GM18502 (cell line): Measurements from ENCODE around the gene LCMT1.
A peak's percentile ranks its signal among the peaks of the same experiment; 100 is the strongest.
"Not testable (repeated sequence)": the region's sequence is repeated elsewhere in the genome, so short reads cannot be mapped to it uniquely, and the experiment has no call there.

ENCODE experiments used
- ATAC-seq: cut with Tn5 transposase; IDR thresholded peaks from one replicate; pipeline ENCODE4 v1.9.1; 2021; ENCODE audit warnings: mild to moderate bottlenecking; ENCODE audit not compliant: unreplicated experiment, poor library complexity

The LCMT1 gene

DNA sequence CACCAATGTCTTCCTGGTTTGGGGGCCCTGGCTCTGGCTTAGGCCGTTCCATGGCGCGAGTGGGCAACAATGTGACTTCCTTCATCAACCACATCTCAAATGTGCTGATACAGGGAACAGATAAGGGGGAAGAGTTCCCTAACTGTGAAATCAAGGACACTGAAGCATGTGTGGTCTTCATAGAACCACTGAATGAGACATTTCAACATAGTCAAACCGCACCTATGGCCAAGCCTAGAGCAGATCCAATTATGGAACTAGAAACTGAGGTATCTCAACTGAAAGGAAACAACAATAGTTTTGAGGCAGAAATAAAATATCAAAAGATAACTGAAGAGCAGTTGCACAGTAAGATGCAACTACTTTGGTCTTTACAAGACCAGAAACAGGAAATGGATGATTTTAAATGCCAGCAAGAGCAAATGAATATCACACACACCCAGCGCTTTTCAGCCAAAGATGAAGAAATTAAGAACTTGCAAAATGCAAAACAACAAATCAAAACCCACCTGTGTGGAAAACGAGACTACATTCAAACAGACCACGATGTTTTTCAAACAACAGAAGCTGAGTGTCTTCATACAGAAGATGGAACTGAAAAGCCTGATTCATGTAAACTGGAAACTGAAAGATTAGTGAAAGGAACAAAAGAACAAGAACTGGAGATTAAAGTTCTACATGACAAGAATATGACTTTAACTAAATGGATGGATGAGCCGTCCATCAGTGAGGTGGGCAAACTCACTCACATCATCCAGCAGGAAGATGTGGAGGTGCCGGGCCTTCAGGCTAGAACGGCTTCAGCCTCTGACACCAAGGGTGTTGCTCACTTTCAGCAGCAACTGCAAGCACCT, 18.1 kb upstream of the LCMT1 start:
- peak; percentile 61 for ATAC-seq

DNA sequence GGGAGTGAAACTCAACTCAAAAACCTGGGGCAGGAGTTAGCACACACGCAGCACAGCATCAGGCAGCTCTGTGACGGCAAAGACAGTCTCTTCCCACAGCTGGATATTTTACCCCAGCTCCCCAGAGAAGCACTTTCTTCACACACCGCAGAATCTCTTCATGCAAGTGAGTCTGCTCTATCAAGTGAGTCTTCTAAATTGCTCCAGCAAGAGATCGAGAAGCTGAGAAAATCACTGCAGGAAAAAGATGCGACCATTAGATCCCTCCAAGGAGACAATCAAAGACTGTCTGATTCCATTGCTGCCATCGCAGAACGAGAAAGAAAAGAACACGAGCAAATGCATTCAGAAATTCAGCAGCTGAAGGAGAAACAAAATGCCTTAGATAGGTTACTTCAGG, 16.9 kb upstream of the LCMT1 start:
- no peak for ATAC-seq

DNA sequence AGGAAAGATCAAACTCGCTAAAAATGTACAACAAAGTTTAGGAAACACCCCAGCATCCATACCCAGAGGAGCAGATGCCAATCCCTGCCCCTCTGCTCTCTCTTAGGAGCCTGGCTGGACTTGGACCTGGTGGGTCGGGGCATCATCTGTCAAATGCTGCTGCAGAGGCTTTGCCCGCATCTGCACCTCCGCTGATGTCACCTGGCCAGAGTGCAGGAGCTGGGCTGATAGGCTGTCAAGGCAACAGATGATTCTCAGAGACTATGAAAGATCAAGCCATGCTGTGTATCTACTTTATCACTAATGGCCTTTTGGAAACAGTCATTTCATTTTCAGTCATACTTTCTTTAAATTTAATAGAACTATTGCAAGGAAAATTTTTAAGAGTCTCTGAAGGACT, 15.9 kb upstream of the LCMT1 start:
- ATAC-seq: no peak

DNA sequence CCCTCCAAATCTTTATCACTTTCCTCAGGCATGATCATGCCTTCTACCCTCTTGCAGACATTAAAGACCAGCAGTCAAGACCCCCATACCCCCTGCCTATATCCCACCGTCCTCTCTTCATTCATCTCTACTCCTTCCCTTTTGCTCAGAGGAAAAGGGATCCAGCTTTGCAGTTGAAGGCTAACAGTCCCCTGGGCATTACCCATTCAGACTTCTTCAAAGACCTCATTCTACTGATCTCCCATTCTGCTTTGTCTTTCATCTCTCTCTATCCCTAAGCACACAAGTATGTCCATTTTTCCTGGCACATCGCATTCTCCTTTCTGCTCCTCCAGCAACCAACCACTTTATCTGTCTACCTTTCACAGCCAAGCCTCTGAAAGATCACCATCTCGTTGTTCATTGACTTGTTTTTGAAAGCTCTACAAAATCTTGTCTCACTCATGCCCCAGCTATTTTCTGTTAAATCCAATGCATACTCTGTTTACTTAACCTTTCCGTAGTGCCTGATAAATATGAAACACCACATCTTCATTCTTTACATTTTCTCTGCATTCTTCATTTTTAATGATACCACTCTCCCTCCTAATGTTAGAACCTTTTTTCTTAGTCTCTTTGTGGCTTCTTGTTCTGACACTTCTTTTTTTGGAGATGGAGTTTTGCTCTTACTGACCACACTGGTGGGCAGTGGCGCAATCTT, 14.1 kb upstream of the LCMT1 start:
- no peak for ATAC-seq

DNA sequence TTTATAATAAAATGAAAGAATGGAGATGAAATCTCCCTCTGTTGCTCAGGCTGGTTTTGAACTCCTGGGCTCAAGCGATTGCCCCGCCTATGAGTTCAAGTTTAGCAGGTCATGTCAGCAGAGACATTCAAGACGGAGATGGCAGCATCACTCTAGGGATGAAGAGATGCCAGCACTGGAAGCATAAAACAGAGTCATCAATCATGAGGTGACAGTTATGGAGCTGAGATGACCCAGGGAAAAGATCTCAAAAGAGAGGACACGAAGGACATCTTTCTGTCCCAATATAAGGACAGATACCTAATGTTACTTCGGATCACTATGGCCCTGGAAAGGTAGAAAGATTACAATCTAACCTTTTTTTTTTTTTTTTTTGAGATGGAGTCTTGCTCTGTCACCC, 11.0 kb upstream of the LCMT1 start:
- no peak for ATAC-seq

DNA sequence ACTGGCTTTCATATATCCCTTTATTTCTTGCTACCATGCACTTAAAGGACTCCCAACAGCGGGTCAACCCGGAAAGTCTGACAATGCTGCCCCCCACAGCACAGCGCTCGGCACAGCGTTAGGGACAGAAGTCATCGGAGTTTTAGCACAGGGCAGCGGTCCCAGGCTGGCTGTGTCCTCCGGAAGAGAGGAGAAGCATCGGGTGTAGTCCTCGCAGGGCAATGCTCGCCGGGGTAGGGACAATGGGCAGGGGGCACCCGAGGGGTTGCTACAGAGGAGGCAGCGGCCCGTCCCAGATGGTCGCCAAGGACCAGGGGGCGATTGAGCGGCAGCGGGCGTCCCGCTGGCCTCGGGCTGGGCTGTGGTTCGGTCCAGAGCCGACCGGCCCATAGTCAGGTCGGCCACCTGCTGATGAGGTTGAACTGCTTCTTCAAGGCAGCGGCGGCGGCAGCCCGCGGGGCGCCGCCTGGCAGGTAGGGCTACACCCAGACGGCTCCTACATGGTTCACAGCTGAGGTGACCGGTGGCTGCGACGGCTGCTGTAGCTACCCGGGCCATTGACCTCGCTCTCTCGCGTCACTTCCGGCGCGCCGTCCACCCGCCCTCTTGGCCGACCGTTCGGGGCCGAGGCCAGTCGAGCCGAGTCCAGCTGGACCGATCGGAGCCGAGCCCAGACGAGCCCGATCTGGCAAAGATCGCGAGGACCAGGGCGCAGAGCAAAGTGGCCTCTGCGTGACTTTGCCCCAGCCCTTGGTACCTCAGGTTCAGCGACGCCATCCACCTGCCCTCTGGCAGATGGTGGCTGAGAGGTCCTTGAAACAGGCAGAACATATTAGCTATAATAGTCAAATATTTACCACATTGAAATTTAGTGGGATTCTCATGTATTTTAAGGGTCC, 4.7 kb upstream of the LCMT1 start:
- ATAC-seq: peak; percentile 49

DNA sequence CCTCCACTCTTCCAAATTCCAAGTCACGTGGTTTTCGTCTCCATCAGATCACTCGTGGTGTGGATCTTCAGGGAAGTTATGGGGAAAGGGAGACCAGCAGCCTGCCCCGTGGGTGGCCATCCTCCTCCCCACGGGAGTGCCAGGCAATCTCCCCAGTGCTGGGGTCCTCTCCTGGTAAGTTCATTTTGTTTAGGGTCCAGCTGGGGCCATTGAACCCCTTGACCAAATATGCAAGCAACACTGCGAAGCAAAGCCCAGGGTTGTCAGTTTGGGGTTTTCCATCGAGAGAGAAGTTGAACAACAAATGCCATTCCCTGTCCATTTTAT, 4.1 kb upstream of the LCMT1 start:
- ATAC-seq: no peak

DNA sequence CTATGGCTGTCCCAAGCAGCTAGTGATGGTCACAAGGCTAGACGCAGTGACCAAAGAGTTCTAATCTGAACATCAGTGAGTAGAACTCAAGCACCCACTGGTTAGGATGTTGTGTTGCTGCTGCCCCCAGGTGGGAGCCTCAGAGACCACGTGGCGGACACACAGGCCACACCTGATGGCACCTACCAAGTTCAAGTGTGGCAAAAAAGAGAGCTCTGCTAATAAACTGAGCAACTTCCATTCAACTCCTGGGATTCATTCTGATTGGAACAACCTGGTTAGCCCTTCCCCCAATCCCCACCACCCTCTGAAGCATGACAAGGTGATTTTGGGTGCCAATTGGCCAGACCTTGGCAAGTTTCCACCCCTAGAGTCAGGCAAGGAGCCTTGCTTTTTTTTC, 3.5 kb upstream of the LCMT1 start:
- ATAC-seq: no peak

DNA sequence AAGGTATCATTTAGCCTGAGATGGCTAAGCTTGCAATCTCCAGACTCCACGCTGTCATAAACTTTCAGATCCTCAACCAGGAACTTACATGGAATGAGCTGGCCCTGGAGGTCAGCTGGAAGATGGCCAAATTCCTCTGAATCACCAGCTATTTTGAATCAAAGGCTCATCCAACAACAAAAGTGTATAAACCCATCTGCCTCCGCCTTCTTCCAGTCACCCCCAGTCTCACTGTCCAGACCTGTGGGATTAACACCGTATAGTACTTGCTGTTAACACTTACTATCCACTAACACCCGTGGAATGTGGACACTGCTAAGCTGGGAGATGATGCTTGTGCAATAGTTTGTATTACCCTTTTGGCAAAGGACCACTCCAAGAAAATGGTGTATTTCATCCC, 1.9 kb upstream of the LCMT1 start:
- no peak for ATAC-seq

DNA sequence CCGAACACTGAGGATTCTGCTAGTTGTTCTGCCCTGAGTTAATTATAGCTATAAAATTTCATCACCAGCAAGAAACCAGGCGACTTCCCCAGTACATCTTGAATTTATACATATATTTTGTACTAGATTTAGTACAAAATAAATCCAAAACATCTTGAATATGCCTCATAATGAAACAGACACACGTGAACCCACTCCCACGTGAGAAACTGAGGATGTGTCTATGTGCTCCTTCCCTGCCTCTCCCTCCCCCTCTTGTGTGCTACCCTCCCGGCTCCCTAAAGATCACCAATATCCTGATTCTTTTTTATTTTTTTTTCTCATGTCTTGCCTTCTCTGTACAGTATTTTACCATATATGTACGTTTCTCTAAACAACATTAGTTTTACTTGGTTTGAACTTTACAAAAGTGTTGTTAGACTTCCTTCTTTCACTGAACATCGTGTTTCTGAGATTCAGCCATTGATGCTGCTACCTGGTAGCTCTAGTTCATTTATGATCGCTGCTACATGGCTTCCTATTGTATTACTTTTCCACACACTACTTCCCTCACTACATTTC, 1.1 kb upstream of the LCMT1 start:
- ATAC-seq: no peak

DNA sequence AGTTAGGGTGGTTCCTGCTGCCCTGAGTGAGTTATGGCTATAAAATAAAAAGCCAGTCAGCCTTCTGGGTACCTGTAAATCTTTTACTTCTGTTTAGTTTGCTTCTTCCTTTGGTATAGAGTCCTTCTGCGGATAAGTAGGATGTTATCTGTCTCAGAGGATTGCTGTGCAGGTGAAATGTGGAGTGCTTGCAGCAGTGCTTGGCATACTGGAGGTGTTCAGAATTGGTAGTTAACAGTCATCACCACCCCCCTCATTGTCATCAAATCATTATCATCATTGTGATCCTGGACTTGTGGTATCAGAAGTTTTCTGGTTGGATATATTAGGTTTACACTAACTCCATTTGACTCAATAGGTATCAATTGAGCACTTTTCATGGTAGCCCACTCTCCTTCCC, 2.6 kb downstream of the LCMT1 start:
- no peak for ATAC-seq

DNA sequence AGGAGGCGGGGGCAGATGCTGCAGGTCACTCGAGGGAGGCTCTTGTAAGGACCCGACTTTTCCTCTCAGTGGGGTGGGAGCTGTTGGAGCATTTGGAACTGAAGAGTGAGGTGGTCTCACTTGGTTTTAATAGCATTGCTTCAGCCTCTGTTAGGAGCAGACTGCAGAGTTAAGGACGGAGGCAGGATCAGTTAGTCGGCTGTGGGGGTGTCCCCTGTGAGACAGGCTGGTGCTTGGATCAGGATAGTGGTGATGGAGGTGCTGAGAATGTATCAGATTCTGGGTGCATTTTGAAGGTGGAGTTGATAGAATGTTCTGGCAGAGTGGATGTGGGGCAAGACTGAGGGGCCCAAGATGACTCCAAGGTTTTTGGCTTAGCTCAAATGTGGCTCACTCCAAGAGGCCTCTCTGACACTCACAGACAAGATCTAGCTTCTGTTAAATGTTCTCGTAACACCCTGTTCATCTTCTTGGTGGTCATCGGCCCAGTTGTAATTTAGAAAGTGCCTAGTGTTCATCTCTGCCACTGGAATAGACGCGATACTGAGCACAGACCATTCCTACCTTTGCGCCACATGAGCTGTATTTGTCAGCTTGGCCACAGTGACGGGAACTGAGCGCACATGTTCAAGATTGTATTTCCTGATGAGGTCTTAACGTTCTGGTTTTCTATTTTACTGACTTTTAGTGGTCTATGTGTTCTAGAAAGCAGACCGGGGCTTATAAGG, 7.5 kb downstream of the LCMT1 start:
- no peak for ATAC-seq

DNA sequence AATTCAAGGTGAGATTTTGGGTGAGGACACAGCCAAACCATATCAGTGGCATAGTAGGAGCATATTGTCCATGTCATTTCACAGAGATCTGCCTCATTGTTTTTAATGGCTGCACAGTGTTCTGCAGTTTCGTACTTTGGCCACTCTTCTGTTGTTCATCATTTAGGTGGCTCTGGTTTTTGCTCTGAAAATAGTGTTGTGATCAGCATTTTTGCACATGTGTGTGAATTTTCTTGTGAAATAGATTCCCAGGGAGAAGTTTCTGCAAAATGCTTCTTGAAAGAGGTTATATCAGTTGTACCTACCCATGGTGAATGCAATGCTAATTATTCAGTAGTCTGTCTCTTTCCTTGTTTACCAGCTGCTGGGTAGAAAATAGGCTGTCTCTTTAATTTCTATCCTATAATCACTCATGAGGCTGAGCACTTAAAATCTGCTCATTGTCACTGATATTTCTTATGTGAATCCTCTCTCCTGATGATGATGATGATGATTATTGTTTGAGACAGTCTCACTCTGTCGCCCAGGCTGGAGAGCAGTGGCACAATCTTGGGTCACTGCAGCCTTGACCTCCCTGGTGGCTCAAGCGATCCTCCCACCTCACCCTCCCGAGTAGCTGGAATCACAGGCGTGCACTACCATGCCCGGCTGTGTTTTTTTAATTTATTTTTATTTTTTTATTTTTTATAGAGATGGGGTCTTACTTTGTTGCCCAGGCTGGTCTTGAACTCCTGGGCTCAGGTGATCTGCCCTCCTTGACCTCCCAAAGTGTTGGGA, 10.5 kb downstream of the LCMT1 start:
- no peak for ATAC-seq

DNA sequence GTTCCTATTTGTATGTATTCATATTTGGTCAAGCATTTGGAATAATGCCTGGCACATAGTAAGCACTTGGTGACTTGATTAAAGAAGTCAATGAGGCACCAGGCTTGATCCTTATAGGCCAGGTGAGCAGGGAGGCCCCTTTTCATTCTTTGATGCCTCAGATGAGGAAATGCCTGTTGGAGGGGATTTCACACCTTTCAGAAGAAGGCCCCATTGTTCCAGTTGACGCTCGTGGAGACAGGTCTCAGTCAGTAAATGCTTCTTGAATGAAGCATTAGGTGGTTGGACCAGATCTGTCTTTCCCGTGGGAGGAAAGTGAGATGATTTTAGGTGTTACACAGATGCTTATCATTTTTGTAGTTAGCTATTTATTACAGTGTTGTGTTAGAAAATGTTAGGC, 13.0 kb downstream of the LCMT1 start:
- no peak for ATAC-seq

DNA sequence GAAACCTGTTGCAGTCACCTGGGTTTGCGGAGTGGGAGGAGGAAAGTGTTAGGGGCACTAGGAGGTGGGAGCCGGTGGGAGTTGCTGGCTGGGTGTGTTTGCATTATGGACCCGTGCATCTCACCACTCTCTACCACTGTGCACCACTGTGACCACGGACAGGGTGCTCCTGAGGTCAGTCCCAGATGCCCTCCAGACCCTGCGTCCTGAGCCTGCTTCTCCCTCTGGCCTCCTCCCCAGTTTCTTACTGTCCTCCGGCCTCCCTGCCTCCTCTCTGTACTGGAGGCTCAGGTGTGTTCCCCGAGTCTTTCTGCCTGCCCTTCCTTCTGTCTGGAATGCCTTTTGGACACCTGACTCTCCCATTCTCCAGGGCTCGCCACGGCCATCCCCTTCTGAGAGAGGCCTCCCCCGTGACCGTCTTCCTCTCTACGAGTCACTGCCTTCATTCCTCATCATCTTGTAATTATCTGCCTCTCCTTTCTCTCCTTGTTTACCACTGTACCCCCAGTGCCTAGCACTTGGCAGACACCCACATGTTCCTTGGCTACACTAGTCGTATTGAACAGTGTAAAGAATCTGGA, 14.6 kb downstream of the LCMT1 start:
- not testable (repeated sequence) for ATAC-seq

DNA sequence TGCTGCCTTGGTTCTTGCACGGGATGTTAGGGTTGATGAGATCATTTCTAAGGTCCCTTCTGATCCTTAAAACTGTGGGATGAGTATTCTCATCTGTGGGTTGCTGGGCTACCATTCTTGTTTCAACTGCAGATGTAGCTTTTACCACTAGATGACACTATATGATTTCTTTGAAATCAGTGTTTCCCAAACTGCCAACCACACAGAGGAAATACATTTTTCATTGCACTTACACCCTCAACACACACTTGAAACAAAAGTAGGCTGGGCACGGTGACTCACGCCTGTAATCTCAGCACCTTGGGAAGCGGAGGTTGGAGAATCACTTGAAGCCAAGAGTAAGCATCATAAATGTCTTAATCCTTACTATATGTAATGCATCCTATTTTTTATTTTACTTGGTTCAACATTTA, 15.3 kb downstream of the LCMT1 start:
- ATAC-seq: no peak

DNA sequence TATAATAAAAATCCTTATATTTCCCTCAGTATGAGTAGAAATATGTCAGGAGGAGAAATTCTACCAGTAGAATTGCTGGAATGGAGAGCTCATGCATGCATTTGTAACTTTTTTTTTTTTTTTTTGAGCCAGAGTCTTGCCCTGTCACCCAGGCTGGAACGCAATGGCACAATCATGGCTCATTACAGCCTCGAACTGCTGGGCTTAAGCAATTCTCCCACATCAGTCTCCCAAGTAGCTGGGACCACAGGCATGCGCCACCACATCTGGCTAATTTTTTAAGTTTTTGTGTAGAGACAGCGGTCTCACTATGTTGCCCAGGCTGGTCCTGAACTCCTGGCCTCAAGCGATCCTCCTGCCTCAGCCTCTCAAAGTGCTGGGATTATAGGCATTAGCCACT, 21.2 kb downstream of the LCMT1 start:
- not testable (repeated sequence) for ATAC-seq

DNA sequence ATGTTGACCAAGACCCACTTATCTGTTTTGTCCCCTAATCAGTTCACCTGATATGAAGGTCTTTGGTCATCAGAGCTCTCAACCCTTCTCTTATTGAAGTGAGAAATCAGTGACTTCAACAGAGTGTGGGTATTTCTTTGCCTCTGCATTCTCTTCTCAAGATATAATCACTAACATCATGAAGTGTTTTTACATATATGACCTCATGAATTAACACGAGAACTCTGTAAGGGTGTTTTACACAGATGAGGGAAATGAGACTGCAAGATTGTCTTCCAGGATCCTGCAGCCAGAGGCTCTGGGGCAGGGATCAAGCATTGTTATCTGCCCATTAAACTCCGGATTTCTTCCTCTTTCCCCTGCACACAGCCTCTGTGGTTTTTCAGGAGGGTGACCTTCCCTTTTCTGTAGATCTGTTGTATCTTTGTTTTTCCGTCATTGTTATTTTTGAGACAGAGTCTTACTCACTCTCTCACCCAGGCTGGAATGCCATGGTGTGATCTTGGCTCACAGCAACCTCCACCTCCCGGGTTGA, 22.7 kb downstream of the LCMT1 start:
- no peak for ATAC-seq
